Tibial artery (tissue), 4 donors: ENCODE measurements around the gene GNPTG.

Source experiments
- DNase-seq, 2 donors: peaks; one replicate each; pipeline ENCODE4 v3.0.0-alpha.2; 2019
- H3K27ac ChIP-seq, 2 donors: fragments of 200-600 bp; sonication (generic) in 1 of 2; 1 replicate in 1 of 2; 2 replicates in 1 of 2; pipeline ENCODE4 v1.5.1; 2018 to 2019; ENCODE audit warnings: mild to moderate bottlenecking in 1 of 2
- H3K27me3 ChIP-seq, 2 donors: fragments of 200-600 bp; sonication (generic) in 1 of 2; one replicate each; pipeline versions ENCODE4 v1.5.1 to v1.6.0; 2016 to 2019
- H3K36me3 ChIP-seq, 3 donors: fragments of 200-600 bp; sonication (generic) in 2 of 3; one replicate each; pipeline ENCODE4 v1.5.1; 2016 to 2019; ENCODE audit warnings: mild to moderate bottlenecking in 2 of 3
- H3K4me1 ChIP-seq, 4 donors: fragments of 200-600 bp; sonication (generic) in 2 of 4; 1 replicate in 3 of 4; 2 replicates in 1 of 4; pipeline ENCODE4 v1.5.1; 2016 to 2019
- H3K4me3 ChIP-seq, 2 donors: fragments of 200-600 bp; sonication (generic) in 1 of 2; 1 replicate in 1 of 2; 2 replicates in 1 of 2; pipeline ENCODE4 v1.5.1; 2018 to 2019; ENCODE audit warnings: mild to moderate bottlenecking in 2 of 2
- H3K9me3 ChIP-seq, 3 donors: fragments of 200-600 bp; sonication (generic) in 1 of 3; one replicate each; pipeline ENCODE4 v1.5.1; 2016 to 2019
- intact Hi-C: fragments of 100-400 bp; cut with DNase I; formaldehyde crosslinking; loops from one replicate; pipeline ENCODE4 v1.15.0; 2023; ENCODE audit warnings: low total_unique reads
- TF ChIP-seq, protein P1 (sequence below), 2 experiments: fragments of 200-600 bp in 1 of 2; fragments of 450-650 bp in 1 of 2; IDR thresholded peaks; one replicate each; pipeline ENCODE4 v1.5.1; 2017 to 2019; ENCODE audit warnings: antibody characterized with exemption in 2 of 2, mild to moderate bottlenecking in 1 of 2, moderate library complexity in 1 of 2

Gene GNPTG

GRCh38 chr16:1351582-1352362, at the start of gene GNPTG, which contains the start of gene TSR3:
Gene GNPTG, plus strand, starts transcription at chr16:1351931. Its CDS starts 35 bp downstream, at chr16:1351966.
Gene TSR3, minus strand, starts transcription at chr16:1351878. Its CDS starts 74 bp downstream, at chr16:1351804.
- DNase-seq, result peak; percentile 75 to 90
- Histone ChIP-seq H3K4me3 (peak within 1 kb of the TSS; percentile 69 to 96), H3K27ac (peak within 1 kb of the TSS; percentile 55 to 74), H3K9me3 (no peaks in the 10 kb centered on the region), H3K4me1 (peaks cover 0 to 53% (median 25%) of the 10 kb centered on the region in 4 donors), H3K27me3 (no peaks in the 10 kb centered on the region), H3K36me3 (peaks cover 19 to 40% (median 25%) of the 10 kb centered on the region in 3 donors)
- TF ChIP-seq, protein P1, sequence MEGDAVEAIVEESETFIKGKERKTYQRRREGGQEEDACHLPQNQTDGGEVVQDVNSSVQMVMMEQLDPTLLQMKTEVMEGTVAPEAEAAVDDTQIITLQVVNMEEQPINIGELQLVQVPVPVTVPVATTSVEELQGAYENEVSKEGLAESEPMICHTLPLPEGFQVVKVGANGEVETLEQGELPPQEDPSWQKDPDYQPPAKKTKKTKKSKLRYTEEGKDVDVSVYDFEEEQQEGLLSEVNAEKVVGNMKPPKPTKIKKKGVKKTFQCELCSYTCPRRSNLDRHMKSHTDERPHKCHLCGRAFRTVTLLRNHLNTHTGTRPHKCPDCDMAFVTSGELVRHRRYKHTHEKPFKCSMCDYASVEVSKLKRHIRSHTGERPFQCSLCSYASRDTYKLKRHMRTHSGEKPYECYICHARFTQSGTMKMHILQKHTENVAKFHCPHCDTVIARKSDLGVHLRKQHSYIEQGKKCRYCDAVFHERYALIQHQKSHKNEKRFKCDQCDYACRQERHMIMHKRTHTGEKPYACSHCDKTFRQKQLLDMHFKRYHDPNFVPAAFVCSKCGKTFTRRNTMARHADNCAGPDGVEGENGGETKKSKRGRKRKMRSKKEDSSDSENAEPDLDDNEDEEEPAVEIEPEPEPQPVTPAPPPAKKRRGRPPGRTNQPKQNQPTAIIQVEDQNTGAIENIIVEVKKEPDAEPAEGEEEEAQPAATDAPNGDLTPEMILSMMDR (IDR thresholded peaks at IDR 0.05), result peak in 1 of 2 experiments; percentile 10
- intact Hi-C loops, result no loop called here

DNA sequence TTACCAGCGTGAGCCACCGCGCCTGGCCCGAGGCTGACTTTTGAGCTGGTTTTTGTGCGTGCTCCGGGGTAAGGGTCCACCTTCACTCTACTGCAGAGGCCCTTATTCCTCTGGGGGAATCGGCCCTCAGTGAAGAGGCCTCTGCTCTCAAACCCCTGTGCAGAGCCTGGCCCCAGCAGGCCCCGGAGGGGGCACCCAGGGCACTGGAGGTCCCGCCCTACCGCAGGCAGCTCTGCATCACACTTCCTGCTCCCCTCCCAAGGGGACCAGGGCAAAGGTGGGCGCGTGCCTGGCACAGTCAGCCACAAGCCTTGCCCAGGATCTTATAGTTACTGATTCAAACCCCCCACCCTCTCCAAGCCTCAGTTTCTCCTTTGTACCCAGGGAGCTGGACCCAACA, 45.9 kb upstream of the GNPTG start:
- TF ChIP-seq, protein P1 (IDR thresholded peaks at IDR 0.05), result no peak
- peaks cover 0 to 25% (median 8%) of the 10 kb centered on the region in 4 donors for H3K4me1 ChIP-seq
- no peak overlapping the region for H3K4me3 ChIP-seq
- no peaks in the 10 kb centered on the region for H3K9me3 ChIP-seq
- intact Hi-C loops, result no loop called here
- no peak overlapping the region for H3K27ac ChIP-seq
- H3K36me3 ChIP-seq, result no peaks in the 10 kb centered on the region
- peaks cover 0 to 35% of the 10 kb centered on the region in 2 donors for H3K27me3 ChIP-seq
- no peak for DNase-seq

GRCh38 chr16:1306334-1306733, 45.4 kb upstream of the GNPTG start:
- intact Hi-C loops, result no loop called here
- H3K36me3 ChIP-seq, result no peaks in the 10 kb centered on the region
- H3K27me3 ChIP-seq, result peaks cover 0 to 30% of the 10 kb centered on the region in 2 donors
- H3K4me1 ChIP-seq, result peaks cover 0 to 25% (median 9%) of the 10 kb centered on the region in 4 donors
- no peak overlapping the region for H3K27ac ChIP-seq
- no peak overlapping the region for H3K4me3 ChIP-seq
- DNase-seq, result no peak
- TF ChIP-seq, protein P1 (IDR thresholded peaks at IDR 0.05), result no peak
- no peaks in the 10 kb centered on the region for H3K9me3 ChIP-seq

- H3K36me3 ChIP-seq, result peaks cover 0 to 7% (median 0%) of the 10 kb centered on the region in 3 donors
- no peaks in the 10 kb centered on the region for H3K9me3 ChIP-seq
- H3K27ac ChIP-seq, result peak overlapping the region; percentile 93 to 97
- TF ChIP-seq, protein P1 (IDR thresholded peaks at IDR 0.05), result no peak
- peaks cover 6 to 40% (median 28%) of the 10 kb centered on the region in 4 donors for H3K4me1 ChIP-seq
- peaks cover 0 to 12% of the 10 kb centered on the region in 2 donors for H3K27me3 ChIP-seq
- H3K4me3 ChIP-seq, result peak overlapping the region; percentile 74 to 91
- no peak for DNase-seq
- intact Hi-C loops, result no loop called here
These were observed 43.4 kb upstream of the GNPTG start for GRCh38 chr16:1308036-1308976.
